Suprapubic skin (tissue), 4 donors: ENCODE results near the gene IL17C. TPM values are rescaled to one million over a fixed set of nuclear protein-coding genes. Genes with fewer than 3 reads are reported as not detected.

Experiments
- DNase-seq, 2 donors: peaks; one replicate each; pipeline ENCODE4 v3.0.0-alpha.2; 2019; ENCODE audit warnings: low spot score in 2 of 2
- H3K27ac ChIP-seq: fragments of 200-600 bp; sonication (generic); one replicate; pipeline ENCODE4 v1.5.1; 2019
- H3K27me3 ChIP-seq: fragments of 200-600 bp; sonication (generic); one replicate; pipeline ENCODE4 v1.5.1; 2019
- H3K36me3 ChIP-seq: fragments of 200-600 bp; sonication (generic); one replicate; pipeline ENCODE4 v1.5.1; 2019
- H3K4me1 ChIP-seq: fragments of 200-600 bp; sonication (generic); one replicate; pipeline ENCODE4 v1.5.1; 2019
- H3K4me3 ChIP-seq: fragments of 200-600 bp; sonication (generic); one replicate; pipeline ENCODE4 v1.5.1; 2019; ENCODE audit warnings: mild to moderate bottlenecking
- H3K9me3 ChIP-seq: fragments of 200-600 bp; sonication (generic); one replicate; pipeline ENCODE4 v1.5.1; 2019
- CTCF ChIP-seq, 2 donors: fragments of 200-600 bp in 1 of 2; fragments of 450-650 bp in 1 of 2; sonication (generic) in 1 of 2; IDR thresholded peaks; one replicate each; pipeline ENCODE4 v1.5.1; 2016 to 2019; ENCODE audit warnings: antibody characterized with exemption in 2 of 2, mild to moderate bottlenecking in 1 of 2, moderate library complexity in 1 of 2
- EP300 ChIP-seq: sonication (generic); formaldehyde crosslinking; IDR thresholded peaks from one replicate; pipeline ENCODE4 v1.6.1; 2017; ENCODE audit warnings: antibody characterized with exemption
- POLR2A ChIP-seq, 2 donors: fragments of 450-650 bp; IDR thresholded peaks; one replicate each; pipeline ENCODE4 v1.6.1; 2017; ENCODE audit warnings: antibody characterized with exemption in 2 of 2, mild to moderate bottlenecking in 2 of 2, moderate library complexity in 2 of 2
- POLR2AphosphoS5 ChIP-seq, 3 donors: sonication (generic); formaldehyde crosslinking; IDR thresholded peaks; one replicate each; pipeline ENCODE4 v1.6.1; 2017; ENCODE audit warnings: antibody characterized with exemption in 3 of 3
- WGBS: methylation state at CpG from one replicate; pipeline ENCODE4 v1.1.5; 2018; 5-methylcytosine and 5-hydroxymethylcytosine counted together
- total RNA-seq, 4 donors: library from RNA; depleted of rRNA; stranded (reverse); fragments of >200 nt; gene quantifications; one replicate each; pipeline ENCODE4 v1.1.0, GENCODE V29; 2016

IL17C gene
- total RNA-seq, 4 donors from 2014 or later = not detected

DNA sequence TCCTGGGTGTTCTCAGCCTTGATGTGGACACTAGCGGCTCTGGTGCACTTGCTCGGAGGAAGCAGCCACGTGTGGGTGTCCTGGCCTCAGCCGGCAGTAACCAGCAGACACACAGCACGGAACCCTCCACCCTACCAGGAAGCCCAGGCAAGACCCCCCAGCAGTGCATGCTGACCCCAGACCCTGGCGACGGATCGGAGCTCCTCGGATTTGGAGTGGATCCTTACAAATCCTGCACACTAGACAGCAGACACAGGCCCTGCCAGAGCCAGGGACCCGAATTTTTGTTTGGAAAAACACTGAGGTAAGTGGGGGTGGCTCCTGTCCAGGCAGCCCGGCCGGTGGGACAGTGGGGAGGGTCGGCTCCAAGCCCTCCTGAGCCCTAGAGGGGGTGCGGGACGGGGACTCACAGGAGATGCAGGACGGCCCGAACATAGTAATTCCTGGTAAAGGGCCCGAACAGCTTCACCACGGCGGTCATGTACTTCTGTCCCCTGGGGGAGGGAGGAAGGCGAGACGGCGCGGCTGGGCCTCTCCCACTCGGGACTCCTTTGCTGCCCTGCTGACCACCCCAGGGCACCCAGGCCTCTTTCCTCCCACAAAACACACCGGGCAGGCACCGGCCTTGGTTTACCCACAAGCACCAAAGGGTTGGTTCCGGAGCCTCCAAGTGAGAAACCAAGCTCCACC, 8.1 kb downstream of the IL17C start:
- Histone ChIP-seq H3K4me3 (no peak overlapping the region), H3K27ac (no peak overlapping the region), H3K9me3 (no peaks in the 10 kb centered on the region), H3K4me1 (peaks cover 29% of the 10 kb centered on the region), H3K27me3 (peaks cover 4% of the 10 kb centered on the region), H3K36me3 (peaks cover 10% of the 10 kb centered on the region)
- TF ChIP-seq CTCF (IDR thresholded peaks at IDR 0.05) (no peak), POLR2AphosphoS5 (IDR thresholded peaks at IDR 0.05) (no peak), EP300 (no peak), POLR2A (IDR thresholded peaks at IDR 0.05) (no peak)
- no peak for DNase-seq
- WGBS = 92% methylated on average over 16 of the region's 28 CpGs

GRCh38 chr16:88647178-88648070, 9.1 kb downstream of the IL17C start:
- H3K36me3 ChIP-seq = peaks cover 10% of the 10 kb centered on the region

GRCh38 chr16:88649195-88649923, 11.0 kb downstream of the IL17C start:
- H3K27ac ChIP-seq = no peak overlapping the region

More at GRCh38 chr16:88647178-88648070, 9.1 kb downstream of the IL17C start:
- Histone ChIP-seq H3K27ac (no peak overlapping the region), H3K9me3 (no peaks in the 10 kb centered on the region), H3K4me1 (peaks cover 33% of the 10 kb centered on the region), H3K27me3 (peaks cover 4% of the 10 kb centered on the region), H3K4me3 (no peak overlapping the region)
- 83% methylated on average over 12 of the region's 22 CpGs for WGBS
- TF ChIP-seq POLR2A (IDR thresholded peaks at IDR 0.05) = no peak
- TF ChIP-seq EP300 = no peak
- no peak for TF ChIP-seq CTCF (IDR thresholded peaks at IDR 0.05)
- no peak for TF ChIP-seq POLR2AphosphoS5 (IDR thresholded peaks at IDR 0.05)
- DNase-seq = no peak

GRCh38 chr16:88649924-88650748, 11.8 kb downstream of the IL17C start:
- H3K4me3 ChIP-seq = peak overlapping the region; percentile 56
- H3K27me3 ChIP-seq = no peaks in the 10 kb centered on the region
- H3K4me1 ChIP-seq = peaks cover 26% of the 10 kb centered on the region
- H3K9me3 ChIP-seq = no peaks in the 10 kb centered on the region
- TF ChIP-seq POLR2A (IDR thresholded peaks at IDR 0.05) (no peak), CTCF (IDR thresholded peaks at IDR 0.05) (no peak), POLR2AphosphoS5 (IDR thresholded peaks at IDR 0.05) (no peak), EP300 (no peak)
- peaks cover 24% of the 10 kb centered on the region for H3K36me3 ChIP-seq
- DNase-seq = peak in 1 of 2 donors; percentile 80
- H3K27ac ChIP-seq = peak overlapping the region; percentile 47
- 57% methylated on average over 7 of the region's 37 CpGs for WGBS

More at GRCh38 chr16:88649195-88649923, 11.0 kb downstream of the IL17C start:
- 92% methylated on average over 15 of the region's 20 CpGs for WGBS
- TF ChIP-seq CTCF (IDR thresholded peaks at IDR 0.05) (no peak), EP300 (no peak), POLR2AphosphoS5 (IDR thresholded peaks at IDR 0.05) (no peak), POLR2A (IDR thresholded peaks at IDR 0.05) (no peak)
- Histone ChIP-seq H3K4me3 (peak overlapping the region; percentile 56), H3K4me1 (peaks cover 26% of the 10 kb centered on the region), H3K36me3 (peaks cover 18% of the 10 kb centered on the region), H3K9me3 (no peaks in the 10 kb centered on the region), H3K27me3 (no peaks in the 10 kb centered on the region)
- DNase-seq = peak in 1 of 2 donors; percentile 68
